Ishikawa (cell line): Measurements from ENCODE around the gene CACNA1D.

Experiments used
- CEBPB ChIP-seq: IDR thresholded peaks from 2 replicates; pipeline ENCODE4 v1.6.1; 2012
- CREB1 ChIP-seq: IDR thresholded peaks from 2 replicates; pipeline ENCODE4 v1.6.1; 2012; ENCODE audit warnings: low read depth
- EGR1 ChIP-seq: IDR thresholded peaks from 2 replicates; pipeline ENCODE4 v1.6.1; 2012
- EP300 ChIP-seq: IDR thresholded peaks from 2 replicates; pipeline ENCODE4 v1.6.1; 2012; ENCODE audit warnings: borderline replicate concordance
- FOXM1 ChIP-seq: IDR thresholded peaks from 2 replicates; pipeline ENCODE4 v1.6.1; 2012; ENCODE audit warnings: low read depth, borderline replicate concordance
- NFIC ChIP-seq: IDR thresholded peaks from 2 replicates; pipeline ENCODE4 v1.6.1; 2012
- RAD21 ChIP-seq: IDR thresholded peaks from 2 replicates; pipeline ENCODE4 v1.6.1; 2012; ENCODE audit warnings: low read depth
- TAF1 ChIP-seq: IDR thresholded peaks from 2 replicates; pipeline ENCODE4 v1.6.1; 2012; ENCODE audit warnings: low read depth, mild to moderate bottlenecking
- TCF12 ChIP-seq: IDR thresholded peaks from 2 replicates; pipeline ENCODE4 v1.6.1; 2012; ENCODE audit warnings: low read depth
- TEAD4 ChIP-seq: IDR thresholded peaks from 2 replicates; pipeline ENCODE4 v1.6.1; 2012
- YY1 ChIP-seq: IDR thresholded peaks from 2 replicates; pipeline ENCODE4 v1.6.1; 2012; ENCODE audit warnings: low read depth
- ZBTB7A ChIP-seq: IDR thresholded peaks from 2 replicates; pipeline ENCODE4 v1.6.1; 2012; ENCODE audit warnings: low read depth
- TF ChIP-seq, protein P1 (sequence below): IDR thresholded peaks from 2 replicates; pipeline ENCODE4 v1.6.1; 2012
- TF ChIP-seq, protein P2 (sequence below): IDR thresholded peaks from 2 replicates; pipeline ENCODE4 v1.6.1; 2012; ENCODE audit warnings: low read depth, mild to moderate bottlenecking
- TF ChIP-seq, protein P3 (sequence below): IDR thresholded peaks from 2 replicates; pipeline ENCODE4 v1.6.1; 2012

The CACNA1D gene

DNA sequence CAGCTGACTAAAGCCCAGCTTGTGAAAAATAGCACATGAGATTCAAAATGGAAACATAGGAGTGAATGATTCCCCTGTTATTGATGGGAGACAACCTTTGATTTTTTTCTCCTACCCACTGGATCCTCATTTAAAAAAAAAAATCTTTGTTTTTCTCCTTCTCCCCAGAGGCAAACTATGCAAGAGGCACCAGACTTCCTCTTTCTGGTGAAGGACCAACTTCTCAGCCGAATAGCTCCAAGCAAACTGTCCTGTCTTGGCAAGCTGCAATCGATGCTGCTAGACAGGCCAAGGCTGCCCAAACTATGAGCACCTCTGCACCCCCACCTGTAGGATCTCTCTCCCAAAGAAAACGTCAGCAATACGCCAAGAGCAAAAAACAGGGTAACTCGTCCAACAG is 2.6 kb downstream of the CACNA1D start:
- TF ChIP-seq EP300 (no peak), CEBPB (no peak), RAD21 (no peak), YY1 (no peak), CREB1 (no peak), NFIC (no peak), FOXM1 (no peak), EGR1 (no peak), ZBTB7A (no peak), TCF12 (no peak), TEAD4 (no peak), TAF1 (no peak)
- TF ChIP-seq, protein P1, sequence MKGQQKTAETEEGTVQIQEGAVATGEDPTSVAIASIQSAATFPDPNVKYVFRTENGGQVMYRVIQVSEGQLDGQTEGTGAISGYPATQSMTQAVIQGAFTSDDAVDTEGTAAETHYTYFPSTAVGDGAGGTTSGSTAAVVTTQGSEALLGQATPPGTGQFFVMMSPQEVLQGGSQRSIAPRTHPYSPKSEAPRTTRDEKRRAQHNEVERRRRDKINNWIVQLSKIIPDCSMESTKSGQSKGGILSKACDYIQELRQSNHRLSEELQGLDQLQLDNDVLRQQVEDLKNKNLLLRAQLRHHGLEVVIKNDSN, result no peak
- TF ChIP-seq, protein P2, sequence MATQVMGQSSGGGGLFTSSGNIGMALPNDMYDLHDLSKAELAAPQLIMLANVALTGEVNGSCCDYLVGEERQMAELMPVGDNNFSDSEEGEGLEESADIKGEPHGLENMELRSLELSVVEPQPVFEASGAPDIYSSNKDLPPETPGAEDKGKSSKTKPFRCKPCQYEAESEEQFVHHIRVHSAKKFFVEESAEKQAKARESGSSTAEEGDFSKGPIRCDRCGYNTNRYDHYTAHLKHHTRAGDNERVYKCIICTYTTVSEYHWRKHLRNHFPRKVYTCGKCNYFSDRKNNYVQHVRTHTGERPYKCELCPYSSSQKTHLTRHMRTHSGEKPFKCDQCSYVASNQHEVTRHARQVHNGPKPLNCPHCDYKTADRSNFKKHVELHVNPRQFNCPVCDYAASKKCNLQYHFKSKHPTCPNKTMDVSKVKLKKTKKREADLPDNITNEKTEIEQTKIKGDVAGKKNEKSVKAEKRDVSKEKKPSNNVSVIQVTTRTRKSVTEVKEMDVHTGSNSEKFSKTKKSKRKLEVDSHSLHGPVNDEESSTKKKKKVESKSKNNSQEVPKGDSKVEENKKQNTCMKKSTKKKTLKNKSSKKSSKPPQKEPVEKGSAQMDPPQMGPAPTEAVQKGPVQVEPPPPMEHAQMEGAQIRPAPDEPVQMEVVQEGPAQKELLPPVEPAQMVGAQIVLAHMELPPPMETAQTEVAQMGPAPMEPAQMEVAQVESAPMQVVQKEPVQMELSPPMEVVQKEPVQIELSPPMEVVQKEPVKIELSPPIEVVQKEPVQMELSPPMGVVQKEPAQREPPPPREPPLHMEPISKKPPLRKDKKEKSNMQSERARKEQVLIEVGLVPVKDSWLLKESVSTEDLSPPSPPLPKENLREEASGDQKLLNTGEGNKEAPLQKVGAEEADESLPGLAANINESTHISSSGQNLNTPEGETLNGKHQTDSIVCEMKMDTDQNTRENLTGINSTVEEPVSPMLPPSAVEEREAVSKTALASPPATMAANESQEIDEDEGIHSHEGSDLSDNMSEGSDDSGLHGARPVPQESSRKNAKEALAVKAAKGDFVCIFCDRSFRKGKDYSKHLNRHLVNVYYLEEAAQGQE, result no peak
- TF ChIP-seq, protein P3, sequence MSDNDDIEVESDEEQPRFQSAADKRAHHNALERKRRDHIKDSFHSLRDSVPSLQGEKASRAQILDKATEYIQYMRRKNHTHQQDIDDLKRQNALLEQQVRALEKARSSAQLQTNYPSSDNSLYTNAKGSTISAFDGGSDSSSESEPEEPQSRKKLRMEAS, result no peak

DNA sequence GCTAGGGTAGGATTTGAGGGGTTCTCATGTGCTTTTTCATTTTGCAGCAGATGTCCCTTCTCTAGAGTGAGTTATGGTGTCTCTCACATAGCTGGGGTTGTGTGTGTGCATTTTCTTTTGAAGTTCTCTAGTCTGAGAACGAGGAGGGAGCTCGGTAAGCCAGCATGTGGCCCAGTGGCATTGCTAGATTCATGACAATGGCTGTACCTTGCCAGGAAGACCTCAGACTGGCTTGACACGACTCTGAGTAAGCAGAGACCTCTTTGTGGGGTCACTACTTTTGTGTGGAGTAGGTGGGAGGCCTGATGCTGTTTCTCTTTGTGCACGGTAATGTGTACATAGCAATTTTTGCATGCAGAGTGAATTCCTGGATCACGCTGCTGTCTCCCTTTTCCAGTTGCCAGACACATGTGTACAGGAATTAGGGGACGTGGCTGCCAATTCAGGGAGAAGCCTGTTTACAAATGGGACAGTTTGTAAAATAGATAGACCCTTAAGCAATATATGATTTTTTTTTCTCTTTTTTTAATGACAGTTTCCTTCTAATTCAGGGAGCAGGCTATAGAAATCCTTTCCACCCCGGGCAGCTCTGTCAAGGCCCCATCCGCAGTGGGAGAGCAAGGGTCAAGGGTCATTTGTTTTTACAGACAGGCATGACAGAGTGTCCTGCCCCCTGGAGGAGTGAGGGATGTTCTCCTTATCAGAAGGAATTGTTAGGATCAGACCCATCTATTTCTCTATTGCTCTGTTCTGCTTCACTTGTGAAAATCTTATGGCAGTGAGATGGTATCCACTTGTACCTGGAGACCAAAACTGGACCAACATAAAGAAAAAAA is 4.6 kb downstream of the CACNA1D start:
- TF ChIP-seq CREB1 (no peak), EGR1 (no peak), EP300 (no peak)

DNA sequence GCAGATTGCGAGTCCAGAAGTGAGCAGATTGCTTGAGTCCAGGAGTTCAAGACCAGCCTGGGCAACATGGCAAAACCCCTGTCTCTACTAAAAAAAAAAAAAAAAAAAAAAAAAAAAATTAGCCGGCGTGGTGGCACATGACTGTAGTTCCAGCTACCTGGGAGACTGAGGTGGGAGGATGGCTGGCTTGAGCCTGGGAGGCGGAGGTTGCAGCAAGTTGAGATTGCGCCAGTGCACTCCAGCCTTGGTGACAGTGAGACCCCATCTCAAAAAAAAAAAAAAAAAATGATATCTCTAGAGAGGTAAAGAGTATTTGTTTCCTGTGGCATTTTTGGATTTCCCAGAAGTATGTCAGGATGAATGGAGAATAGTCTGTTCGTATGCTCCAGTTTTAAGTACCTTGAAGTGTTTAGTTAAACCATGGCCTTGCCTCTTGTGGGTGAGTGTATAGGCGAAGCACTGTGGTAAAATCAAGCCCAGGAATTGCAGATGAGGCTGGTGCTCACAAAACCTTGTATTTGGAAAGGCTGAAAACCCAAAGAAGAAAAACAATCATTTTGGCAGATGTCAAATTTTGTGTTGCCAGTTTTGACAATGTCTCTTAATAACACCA is 5.9 kb downstream of the CACNA1D start:
- TF ChIP-seq CREB1, result no peak
- TF ChIP-seq TCF12, result no peak
- TF ChIP-seq FOXM1, result no peak
- no peak for TF ChIP-seq ZBTB7A

DNA sequence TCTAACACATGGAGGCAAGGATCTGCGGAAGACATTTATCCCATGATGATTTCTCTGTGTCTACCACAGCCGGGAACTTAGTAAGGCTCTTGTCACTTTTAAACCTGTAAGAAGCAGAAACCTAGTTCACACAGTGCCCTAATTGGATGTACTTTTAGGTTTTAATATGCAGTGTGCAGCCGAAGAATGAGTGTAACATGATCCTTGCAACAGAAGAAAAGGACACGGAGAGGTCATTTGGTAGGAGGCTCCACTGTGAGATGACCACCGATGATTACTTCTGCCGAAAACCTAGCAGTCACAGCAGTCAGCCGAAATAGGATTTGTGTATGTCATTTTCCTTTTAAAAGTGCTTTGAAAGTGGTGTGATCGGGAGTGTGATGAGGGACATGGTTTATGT is 6.8 kb downstream of the CACNA1D start:
- TF ChIP-seq NFIC, result no peak
- no peak for TF ChIP-seq FOXM1
- no peak for TF ChIP-seq ZBTB7A
- TF ChIP-seq CREB1, result no peak
- TF ChIP-seq EP300, result no peak
- TF ChIP-seq, protein P3, result no peak
- TF ChIP-seq TAF1, result no peak

DNA sequence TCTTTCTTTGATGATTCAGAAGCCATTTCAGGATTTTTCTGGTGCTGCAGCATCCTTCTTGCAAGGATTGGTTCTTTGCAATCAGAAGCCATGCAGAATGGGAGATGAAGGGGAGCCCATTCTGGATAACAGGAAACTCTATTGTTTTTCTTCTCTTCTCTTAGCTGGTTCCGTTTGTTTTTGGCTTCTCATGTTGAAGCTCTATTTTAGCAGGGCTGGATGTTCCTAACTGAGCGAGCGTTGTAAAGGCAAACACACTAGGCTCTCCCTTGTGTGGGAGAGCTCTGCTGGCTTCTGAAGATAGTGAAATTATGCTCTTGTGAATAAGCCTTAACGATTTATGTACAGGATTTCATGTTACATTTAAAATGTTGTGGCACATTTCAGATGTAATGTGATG is 8.3 kb downstream of the CACNA1D start:
- no peak for TF ChIP-seq EP300
- no peak for TF ChIP-seq NFIC
- TF ChIP-seq TCF12, result no peak
- TF ChIP-seq TAF1, result no peak
- TF ChIP-seq CREB1, result no peak

DNA sequence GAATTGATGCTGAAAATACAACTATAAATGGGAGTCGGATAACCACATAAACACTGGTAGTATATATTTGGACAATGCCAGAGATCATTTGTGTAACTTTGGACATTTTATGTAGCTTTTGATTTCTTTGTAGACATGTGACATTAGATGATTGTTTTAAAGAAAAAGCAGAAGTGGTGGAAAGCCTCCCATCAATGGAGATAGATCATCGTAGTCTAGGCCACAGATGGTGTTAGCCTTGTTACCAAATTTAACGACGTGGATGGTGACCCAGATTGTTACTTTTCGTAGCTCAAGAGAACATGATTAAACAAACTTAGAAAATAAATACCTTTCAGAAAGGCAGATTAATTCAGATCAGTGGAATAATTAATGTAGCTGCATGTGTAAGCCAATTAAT is 8.8 kb downstream of the CACNA1D start:
- TF ChIP-seq YY1, result no peak
- TF ChIP-seq CREB1, result no peak
- TF ChIP-seq, protein P1, result no peak
- no peak for TF ChIP-seq TCF12
- TF ChIP-seq, protein P3, result no peak
- no peak for TF ChIP-seq CEBPB
- no peak for TF ChIP-seq ZBTB7A
- TF ChIP-seq, protein P2, result no peak
- no peak for TF ChIP-seq FOXM1
- no peak for TF ChIP-seq TEAD4
- TF ChIP-seq TAF1, result no peak
- TF ChIP-seq EGR1, result no peak
- no peak for TF ChIP-seq NFIC
- no peak for TF ChIP-seq RAD21
- TF ChIP-seq EP300, result no peak
